ENCODE results near the gene BRD7.

Gene BRD7

GRCh38 chr16:50271148-50272041 is 97.4 kb downstream of the BRD7 start:
- no peak for FAIRE-seq

DNA sequence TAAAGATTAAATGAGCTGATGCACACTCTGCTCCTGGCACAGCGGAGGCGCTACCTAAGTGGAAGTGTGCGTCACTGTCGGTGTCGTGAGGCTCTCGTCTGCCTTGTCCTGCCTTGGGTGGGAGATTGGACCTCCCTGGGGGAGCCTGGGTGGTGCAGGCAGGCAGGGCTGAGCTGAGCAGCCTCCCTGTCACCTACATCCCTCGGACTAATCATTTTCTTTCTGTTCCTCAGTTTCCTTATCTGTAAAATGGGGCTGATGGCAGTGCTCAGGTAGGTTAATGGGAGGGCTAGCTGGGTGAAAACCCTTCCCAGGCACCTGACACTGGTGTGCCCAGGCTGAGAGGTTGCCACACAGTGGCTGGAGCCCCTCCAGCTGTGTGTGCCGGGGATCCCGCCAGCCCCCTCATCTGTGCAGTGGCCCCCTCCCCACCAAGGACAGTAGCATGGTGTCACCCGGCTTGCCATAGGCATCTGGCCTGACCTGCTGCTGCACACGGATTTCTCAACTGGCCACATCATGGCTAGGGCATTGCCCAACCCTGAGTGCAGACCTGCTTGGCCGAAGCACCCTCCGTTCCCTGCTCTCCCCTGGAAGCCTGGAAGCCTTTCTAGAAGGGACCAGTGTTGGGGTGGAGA is 98.2 kb downstream of the BRD7 start:
- no peak for FAIRE-seq

GRCh38 chr16:50269769-50270509 is 98.8 kb downstream of the BRD7 start:
- FAIRE-seq: no peak

GRCh38 chr16:50269061-50269705 is 99.6 kb downstream of the BRD7 start:
- no peak for FAIRE-seq

- no peak for FAIRE-seq
These were observed 100.4 kb downstream of the BRD7 start for GRCh38 chr16:50268352-50268751.

DNA sequence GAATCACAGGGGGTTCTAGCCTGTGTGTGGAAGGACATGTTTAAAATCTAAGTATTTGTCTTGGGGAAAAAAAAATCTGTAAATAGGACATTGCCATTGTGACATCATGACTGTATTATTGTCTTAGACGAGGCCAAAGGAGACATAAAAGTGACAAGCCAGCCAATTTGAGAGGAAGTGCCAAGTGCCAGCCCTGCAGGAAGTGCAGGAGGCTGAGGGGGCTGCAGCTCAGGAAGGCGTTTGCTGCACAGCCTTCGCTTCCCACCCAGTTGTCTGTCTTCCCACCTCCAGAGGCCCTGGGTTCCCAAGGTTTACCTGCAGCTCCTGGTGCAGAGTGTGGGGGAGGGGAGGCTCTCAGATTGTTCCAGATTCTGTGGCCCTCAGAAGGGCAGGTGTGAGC is 101.1 kb downstream of the BRD7 start:
- no peak for FAIRE-seq

DNA sequence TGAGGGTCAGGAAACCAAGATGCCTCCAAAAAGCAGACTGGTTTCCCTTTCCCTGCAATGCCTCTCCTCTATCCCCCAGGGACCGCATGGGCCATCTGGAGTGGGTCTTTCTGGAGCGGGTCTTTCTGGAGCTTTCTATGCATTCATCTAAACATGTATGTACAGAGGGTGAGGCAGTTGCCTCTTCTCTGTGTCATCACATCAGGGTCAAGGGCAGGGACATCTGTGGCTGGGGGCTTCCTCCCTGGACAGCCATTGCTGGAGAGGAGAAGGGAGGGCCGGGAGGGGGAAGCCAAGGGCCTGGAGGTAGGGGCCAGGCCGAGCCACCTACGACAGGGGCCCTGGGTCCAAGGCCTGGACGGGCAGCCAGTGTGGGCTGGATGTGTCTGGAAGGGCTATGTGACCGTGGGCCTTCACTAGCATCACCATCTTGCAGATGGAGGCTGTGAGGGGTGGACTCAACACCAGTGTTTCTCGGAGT is 101.6 kb downstream of the BRD7 start:
- no peak for FAIRE-seq

GRCh38 chr16:50266337-50267091 is 102.3 kb downstream of the BRD7 start, which contains the start of gene ADCY7:
Gene ADCY7 (plus strand): TSS chr16:50266551. CDS start chr16:50288180, 21,629 bp downstream.
- FAIRE-seq: no peak
